Vagina (tissue), 2 donors: ENCODE measurements around the gene LGALS4.

Experiments
- CTCF ChIP-seq, 3 experiments: fragments of 450-650 bp in 2 of 3; fragments of 200-600 bp in 1 of 3; sonication (generic) in 1 of 3; IDR thresholded peaks; one replicate each; pipeline ENCODE4 v1.5.1; 2017 to 2019; ENCODE audit warnings: antibody characterized with exemption in 3 of 3, mild to moderate bottlenecking in 2 of 3, moderate library complexity in 2 of 3
- POLR2A ChIP-seq, 2 donors: fragments of 450-650 bp; IDR thresholded peaks; one replicate each; pipeline ENCODE4 v1.6.1; 2017; ENCODE audit warnings: antibody characterized with exemption in 2 of 2, mild to moderate bottlenecking in 2 of 2, moderate library complexity in 2 of 2
- POLR2AphosphoS5 ChIP-seq, 2 donors: sonication (generic); formaldehyde crosslinking; IDR thresholded peaks; one replicate each; pipeline ENCODE4 v1.9.0; 2017; ENCODE audit warnings: antibody characterized with exemption in 2 of 2, mild to moderate bottlenecking in 2 of 2, low read depth in 1 of 2; ENCODE audit not compliant: insufficient read depth in 1 of 2

GRCh38 chr19:38837656-38838121, 24.9 kb upstream of the LGALS4 start:
- no peak for TF ChIP-seq CTCF (IDR thresholded peaks at IDR 0.05)
- no peak for TF ChIP-seq POLR2A (IDR thresholded peaks at IDR 0.05)
- TF ChIP-seq POLR2AphosphoS5 (IDR thresholded peaks at IDR 0.05; ENCODE audit: insufficient read depth in 1 of 2, low read depth in 1 of 2): no peak
